SK-N-SH (cell line): ENCODE measurements around the gene LRP5. TPM values are rescaled to one million over a fixed set of nuclear protein-coding genes. Genes with fewer than 3 reads are reported as not detected.

Source experiments
- CTCF ChIA-PET: fragments of 300-600, 350-600 bp; formaldehyde crosslinking; extraction: SDS; loops from one replicate; lab custom pipeline; 2021; lab: Yijun Ruan, JAX
- POLR2A ChIA-PET: fragments of 350-600 bp; sonication (Branson Sonifier 250); formaldehyde crosslinking; extraction: SDS; loops from one replicate; lab custom pipeline; 2020; ENCODE audit warnings: antibody characterized with exemption, inconsistent platforms; lab: Yijun Ruan, JAX
- DNase-seq: peaks from one replicate; pipeline ENCODE4 v3.0.0; 2012
- H2AFZ ChIP-seq: fragments of 200-600 bp; sonication (generic); 2 replicates; pipeline ENCODE4 v1.8.1; 2016; ENCODE audit warnings: antibody characterized with exemption, mild to moderate bottlenecking, low read depth
- H3F3A ChIP-seq: fragments of 200-600 bp; sonication (generic); replicated peaks from 2 replicates; pipeline ENCODE3; 2016; ENCODE audit warnings: antibody characterized with exemption, mild to moderate bottlenecking; ENCODE audit not compliant: insufficient read depth
- H3K27ac ChIP-seq, 2 experiments: fragments of 200-500 bp in 1 of 2; fragments of 200-600 bp in 1 of 2; sonication (Bioruptor generic) in 1 of 2; sonication (generic), shearing (Covaris generic) in 1 of 2; 2 replicates each; pipeline versions ENCODE4 v1.5.1 to v1.6.1; 2014 to 2016; ENCODE audit warnings: low read depth in 2 of 2, inconsistent platforms in 1 of 2, low read length in 1 of 2, mild to moderate bottlenecking in 1 of 2, mixed read lengths in 1 of 2
- H3K27me3 ChIP-seq: fragments of 200-600 bp; sonication (generic), shearing (Covaris generic); 2 replicates; pipeline ENCODE4 v1.6.1; 2016; ENCODE audit warnings: mixed run types; ENCODE audit not compliant: insufficient read depth
- H3K36me3 ChIP-seq, 2 experiments: fragments of 200-500 bp in 1 of 2; fragments of 200-600 bp in 1 of 2; sonication (Bioruptor generic) in 1 of 2; sonication (generic) in 1 of 2; replicated peaks in 1 of 2; 2 replicates each; pipeline versions ENCODE3 to v1.5.1; 2014 to 2016; ENCODE audit warnings: low read length in 1 of 2, mild to moderate bottlenecking in 1 of 2; ENCODE audit not compliant: insufficient read depth in 2 of 2, control insufficient read depth in 1 of 2
- H3K4me1 ChIP-seq, 2 experiments: fragments of 200-500 bp in 1 of 2; fragments of 200-600 bp in 1 of 2; sonication (Bioruptor generic) in 1 of 2; sonication (generic), shearing (Covaris generic) in 1 of 2; 2 replicates each; pipeline versions ENCODE4 v1.5.1 to v1.6.1; 2014 to 2016; ENCODE audit warnings: low read depth in 1 of 2, low read length in 1 of 2, mixed run types in 1 of 2; ENCODE audit not compliant: insufficient read depth in 2 of 2, control insufficient read depth in 1 of 2
- H3K4me2 ChIP-seq: fragments of 200-600 bp; sonication (generic), shearing (Covaris generic); 2 replicates; pipeline ENCODE4 v1.6.1; 2017; ENCODE audit warnings: mixed run types
- H3K4me3 ChIP-seq, 2 experiments: fragments of 200-500 bp in 1 of 2; fragments of 200-600 bp in 1 of 2; sonication (Bioruptor generic) in 1 of 2; sonication (generic), shearing (Covaris generic) in 1 of 2; 2 replicates each; pipeline versions ENCODE4 v1.5.1 to v1.8.1; 2014 to 2016; ENCODE audit warnings: low read depth in 2 of 2, inconsistent platforms in 1 of 2, low read length in 1 of 2, mild to moderate bottlenecking in 1 of 2, mixed read lengths in 1 of 2, moderate library complexity in 1 of 2
- H3K79me2 ChIP-seq: fragments of 200-600 bp; sonication (generic); 2 replicates; pipeline ENCODE4 v1.8.1; 2017; ENCODE audit warnings: mild to moderate bottlenecking; ENCODE audit not compliant: insufficient read depth
- H3K9ac ChIP-seq: fragments of 200-600 bp; sonication (generic); 2 replicates; pipeline ENCODE4 v1.6.1; 2017; ENCODE audit warnings: mixed run types
- H3K9me2 ChIP-seq: fragments of 200-600 bp; sonication (generic); 2 replicates; pipeline ENCODE4 v1.6.1; 2017; ENCODE audit warnings: mixed run types
- H3K9me3 ChIP-seq: fragments of 200-600 bp; sonication (generic); 2 replicates; pipeline ENCODE4 v1.6.1; 2017; ENCODE audit warnings: mixed run types, mild to moderate bottlenecking, moderate library complexity
- H4K20me1 ChIP-seq: fragments of 200-600 bp; sonication (generic); 2 replicates; pipeline ENCODE4 v1.6.1; 2017; ENCODE audit warnings: mild to moderate bottlenecking, mixed run types; ENCODE audit not compliant: insufficient read depth
- ELF1 ChIP-seq: IDR thresholded peaks from 2 replicates; pipeline ENCODE4 v1.4.0; 2012
- EP300 ChIP-seq, 2 experiments: IDR thresholded peaks; 2 replicates each; pipeline versions ENCODE4 v1.4.0 to v1.6.1; 2012; ENCODE audit warnings: borderline replicate concordance in 1 of 2, low read depth in 1 of 2, low read length in 1 of 2
- EZH2phosphoT487 ChIP-seq: fragments of 200-600 bp; sonication (generic); IDR thresholded peaks from 2 replicates; pipeline ENCODE4 v1.6.1; 2017; ENCODE audit warnings: low read depth, mixed run types, mild to moderate bottlenecking, antibody characterized with exemption, moderate library complexity, borderline replicate concordance
- FOXM1 ChIP-seq: IDR thresholded peaks from 2 replicates; pipeline ENCODE4 v1.4.0; 2012; ENCODE audit warnings: low read depth, mild to moderate bottlenecking
- NFIC ChIP-seq: IDR thresholded peaks from 2 replicates; pipeline ENCODE4 v1.4.0; 2012; ENCODE audit warnings: borderline replicate concordance
- NRF1 ChIP-seq: IDR thresholded peaks from 2 replicates; pipeline ENCODE4 v1.6.1; 2012; ENCODE audit warnings: low read depth, mild to moderate bottlenecking, low read length
- RCOR1 ChIP-seq: fragments of 150-350 bp; IDR thresholded peaks from 2 replicates; pipeline ENCODE4 v1.6.1; 2017; ENCODE audit warnings: antibody characterized with exemption, low read length
- RXRA ChIP-seq: IDR thresholded peaks from 2 replicates; pipeline ENCODE4 v1.4.0; 2012; ENCODE audit warnings: low read depth, mild to moderate bottlenecking, borderline replicate concordance
- SMC3 ChIP-seq: IDR thresholded peaks from 2 replicates; pipeline ENCODE4 v1.6.1; 2012; ENCODE audit warnings: low read depth, low read length, improper control_type of control experiment
- TEAD4 ChIP-seq: IDR thresholded peaks from 2 replicates; pipeline ENCODE4 v1.4.0; 2012; ENCODE audit warnings: mild to moderate bottlenecking, borderline replicate concordance; ENCODE audit not compliant: insufficient read depth
- WGBS: methylation state at CpG from one replicate; pipeline ENCODE4 v1.1.6; 2017; ENCODE audit warnings: low lambda C conversion rate; 5-methylcytosine and 5-hydroxymethylcytosine counted together
- polyA plus RNA-seq, 3 experiments: library from polyadenylated mRNA; depleted of rRNA; stranded (reverse); fragments of >200 nt; gene quantifications; 2 replicates each; pipeline ENCODE4 v1.2.3, GENCODE V29; 2012
- TF ChIP-seq, protein P1 (sequence below): IDR thresholded peaks from 2 replicates; pipeline ENCODE4 v1.4.0; 2012; ENCODE audit warnings: low read depth, borderline replicate concordance
- TF ChIP-seq, protein P2 (sequence below): IDR thresholded peaks from 2 replicates; pipeline ENCODE4; 2012
- TF ChIP-seq, protein P3 (sequence below): IDR thresholded peaks from 2 replicates; pipeline ENCODE4 v1.4.0; 2012; ENCODE audit warnings: low read depth, borderline replicate concordance
- TF ChIP-seq, protein P4 (sequence below): IDR thresholded peaks from 2 replicates; pipeline ENCODE4 v1.6.1; 2012; ENCODE audit warnings: mild to moderate bottlenecking, low read depth, low read length, moderate library complexity
- TF ChIP-seq, protein P5 (sequence below): IDR thresholded peaks from 2 replicates; pipeline ENCODE4 v1.4.0; 2012; ENCODE audit warnings: low read depth

Gene LRP5
- polyA plus RNA-seq, 1 of the 3 experiments (the other 2 are of a cell fraction): 15.0 TPM

DNA sequence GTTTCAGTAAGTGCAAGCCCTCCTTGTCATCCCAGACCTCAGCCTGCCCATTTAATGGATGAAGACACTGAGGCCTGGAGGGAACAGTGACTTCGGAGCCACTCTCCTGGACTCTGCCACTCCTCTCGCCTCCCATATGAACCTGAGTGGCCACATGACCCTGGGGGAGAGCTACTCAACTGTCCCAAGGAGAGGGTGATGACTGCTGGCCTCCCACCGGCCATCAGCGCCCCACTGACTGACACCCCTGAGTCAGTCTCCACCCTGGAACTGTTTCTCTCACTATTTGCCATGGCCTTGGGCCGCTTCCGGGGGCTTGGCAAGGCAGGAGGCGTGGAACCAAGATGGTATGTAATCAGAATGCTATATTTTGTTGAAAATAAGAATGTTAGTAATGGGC, 17.1 kb downstream of the LRP5 start:
- Histone ChIP-seq H4K20me1 (no peaks in the 10 kb centered on the region), H2AFZ (no peak overlapping the region), H3K27ac (peak overlapping the region in 1 of 2 experiments; percentile 90; a peak in 2 of 4 replicates), H3F3A (no peaks in the 10 kb centered on the region), H3K9ac (no peak overlapping the region), H3K4me3 (no peak overlapping the region), H3K9me3 (no peaks in the 10 kb centered on the region)
- POLR2A ChIA-PET: interaction anchor here (1.0 to 1.3 kb wide), 2 partner anchors 44 to 58 kb away, joined by 3 to 12 read pairs; partner anchors contain the start of gene C11orf24
- WGBS: 90% methylated on average over 4 of the region's 7 CpGs
- TF ChIP-seq NRF1 (no peak), NFIC (no peak), SMC3 (no peak), EP300 (IDR thresholded peaks at IDR 0.05; ENCODE audit: borderline replicate concordance in 1 of 2, low read depth in 1 of 2, low read length in 1 of 2) (no peak), ELF1 (no peak), RCOR1 (no peak), TEAD4 (no peak), FOXM1 (no peak), RXRA (no peak), EZH2phosphoT487 (no peak)
- TF ChIP-seq, protein P1, sequence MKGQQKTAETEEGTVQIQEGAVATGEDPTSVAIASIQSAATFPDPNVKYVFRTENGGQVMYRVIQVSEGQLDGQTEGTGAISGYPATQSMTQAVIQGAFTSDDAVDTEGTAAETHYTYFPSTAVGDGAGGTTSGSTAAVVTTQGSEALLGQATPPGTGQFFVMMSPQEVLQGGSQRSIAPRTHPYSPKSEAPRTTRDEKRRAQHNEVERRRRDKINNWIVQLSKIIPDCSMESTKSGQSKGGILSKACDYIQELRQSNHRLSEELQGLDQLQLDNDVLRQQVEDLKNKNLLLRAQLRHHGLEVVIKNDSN: no peak
- TF ChIP-seq, protein P2, sequence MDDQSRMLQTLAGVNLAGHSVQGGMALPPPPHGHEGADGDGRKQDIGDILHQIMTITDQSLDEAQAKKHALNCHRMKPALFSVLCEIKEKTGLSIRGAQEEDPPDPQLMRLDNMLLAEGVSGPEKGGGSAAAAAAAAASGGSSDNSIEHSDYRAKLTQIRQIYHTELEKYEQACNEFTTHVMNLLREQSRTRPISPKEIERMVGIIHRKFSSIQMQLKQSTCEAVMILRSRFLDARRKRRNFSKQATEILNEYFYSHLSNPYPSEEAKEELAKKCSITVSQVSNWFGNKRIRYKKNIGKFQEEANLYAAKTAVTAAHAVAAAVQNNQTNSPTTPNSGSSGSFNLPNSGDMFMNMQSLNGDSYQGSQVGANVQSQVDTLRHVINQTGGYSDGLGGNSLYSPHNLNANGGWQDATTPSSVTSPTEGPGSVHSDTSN: no peak
- TF ChIP-seq, protein P3, sequence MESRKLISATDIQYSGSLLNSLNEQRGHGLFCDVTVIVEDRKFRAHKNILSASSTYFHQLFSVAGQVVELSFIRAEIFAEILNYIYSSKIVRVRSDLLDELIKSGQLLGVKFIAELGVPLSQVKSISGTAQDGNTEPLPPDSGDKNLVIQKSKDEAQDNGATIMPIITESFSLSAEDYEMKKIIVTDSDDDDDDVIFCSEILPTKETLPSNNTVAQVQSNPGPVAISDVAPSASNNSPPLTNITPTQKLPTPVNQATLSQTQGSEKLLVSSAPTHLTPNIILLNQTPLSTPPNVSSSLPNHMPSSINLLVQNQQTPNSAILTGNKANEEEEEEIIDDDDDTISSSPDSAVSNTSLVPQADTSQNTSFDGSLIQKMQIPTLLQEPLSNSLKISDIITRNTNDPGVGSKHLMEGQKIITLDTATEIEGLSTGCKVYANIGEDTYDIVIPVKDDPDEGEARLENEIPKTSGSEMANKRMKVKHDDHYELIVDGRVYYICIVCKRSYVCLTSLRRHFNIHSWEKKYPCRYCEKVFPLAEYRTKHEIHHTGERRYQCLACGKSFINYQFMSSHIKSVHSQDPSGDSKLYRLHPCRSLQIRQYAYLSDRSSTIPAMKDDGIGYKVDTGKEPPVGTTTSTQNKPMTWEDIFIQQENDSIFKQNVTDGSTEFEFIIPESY: no peak
- TF ChIP-seq, protein P4, sequence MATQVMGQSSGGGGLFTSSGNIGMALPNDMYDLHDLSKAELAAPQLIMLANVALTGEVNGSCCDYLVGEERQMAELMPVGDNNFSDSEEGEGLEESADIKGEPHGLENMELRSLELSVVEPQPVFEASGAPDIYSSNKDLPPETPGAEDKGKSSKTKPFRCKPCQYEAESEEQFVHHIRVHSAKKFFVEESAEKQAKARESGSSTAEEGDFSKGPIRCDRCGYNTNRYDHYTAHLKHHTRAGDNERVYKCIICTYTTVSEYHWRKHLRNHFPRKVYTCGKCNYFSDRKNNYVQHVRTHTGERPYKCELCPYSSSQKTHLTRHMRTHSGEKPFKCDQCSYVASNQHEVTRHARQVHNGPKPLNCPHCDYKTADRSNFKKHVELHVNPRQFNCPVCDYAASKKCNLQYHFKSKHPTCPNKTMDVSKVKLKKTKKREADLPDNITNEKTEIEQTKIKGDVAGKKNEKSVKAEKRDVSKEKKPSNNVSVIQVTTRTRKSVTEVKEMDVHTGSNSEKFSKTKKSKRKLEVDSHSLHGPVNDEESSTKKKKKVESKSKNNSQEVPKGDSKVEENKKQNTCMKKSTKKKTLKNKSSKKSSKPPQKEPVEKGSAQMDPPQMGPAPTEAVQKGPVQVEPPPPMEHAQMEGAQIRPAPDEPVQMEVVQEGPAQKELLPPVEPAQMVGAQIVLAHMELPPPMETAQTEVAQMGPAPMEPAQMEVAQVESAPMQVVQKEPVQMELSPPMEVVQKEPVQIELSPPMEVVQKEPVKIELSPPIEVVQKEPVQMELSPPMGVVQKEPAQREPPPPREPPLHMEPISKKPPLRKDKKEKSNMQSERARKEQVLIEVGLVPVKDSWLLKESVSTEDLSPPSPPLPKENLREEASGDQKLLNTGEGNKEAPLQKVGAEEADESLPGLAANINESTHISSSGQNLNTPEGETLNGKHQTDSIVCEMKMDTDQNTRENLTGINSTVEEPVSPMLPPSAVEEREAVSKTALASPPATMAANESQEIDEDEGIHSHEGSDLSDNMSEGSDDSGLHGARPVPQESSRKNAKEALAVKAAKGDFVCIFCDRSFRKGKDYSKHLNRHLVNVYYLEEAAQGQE: no peak
- TF ChIP-seq, protein P5, sequence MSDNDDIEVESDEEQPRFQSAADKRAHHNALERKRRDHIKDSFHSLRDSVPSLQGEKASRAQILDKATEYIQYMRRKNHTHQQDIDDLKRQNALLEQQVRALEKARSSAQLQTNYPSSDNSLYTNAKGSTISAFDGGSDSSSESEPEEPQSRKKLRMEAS: no peak
- TF ChIP-seq, all 33 proteins: peak for 0
- Histone ChIP-seq H3K9me2 (no peaks in the 10 kb centered on the region), H3K4me1 (peaks cover 10 to 71% of the 10 kb centered on the region in 2 experiments; a peak in 3 of 4 replicates), H3K4me2 (peak overlapping the region; percentile 26; the same call in 1 of the 2 replicates), H3K79me2 (peaks cover 35% of the 10 kb centered on the region), H3K27me3 (no peaks in the 10 kb centered on the region), H3K36me3 (no peaks in the 10 kb centered on the region)
- CTCF ChIA-PET: interaction anchor here (1.1 to 1.4 kb wide), 3 partner anchors 31 to 51 kb away, joined by 3 to 9 read pairs (median 5); no protein-coding TSS in a partner anchor
- DNase-seq: no peak
